Measurements from ENCODE around the gene OSCAR. TPM values are rescaled to one million over a fixed set of nuclear protein-coding genes. Genes with fewer than 3 reads are reported as not detected.

OSCAR gene
- total RNA-seq (0.21 TPM), polyA plus RNA-seq (2.3 TPM)

GRCh38 chr19:54100561-54100960, at the start of gene OSCAR:
Gene OSCAR, minus strand, starts transcription at chr19:54100803. Its CDS starts 11 bp downstream, at chr19:54100792.
- Histone ChIP-seq H3K36me3 (ENCODE audit: insufficient read depth) (no peaks in the 10 kb centered on the region), H3K4me1 (ENCODE audit: insufficient read depth) (no peaks in the 10 kb centered on the region), H3K4me3 (ENCODE audit: low read depth, low read length) (no peak within 1 kb of the TSS), H3K27ac (ENCODE audit: low read depth) (no peak within 1 kb of the TSS)
- no peak for DNase-seq (ENCODE audit: extremely low spot score)
- 44% methylated on average over 5 of the region's 5 CpGs for WGBS

- Histone ChIP-seq H3K4me1 (ENCODE audit: insufficient read depth) (no peaks in the 10 kb centered on the region), H3K36me3 (ENCODE audit: insufficient read depth) (peaks cover 24% of the 10 kb centered on the region), H3K27ac (ENCODE audit: low read depth) (no peak overlapping the region), H3K4me3 (ENCODE audit: low read depth, low read length) (no peak overlapping the region)
- WGBS: 83% methylated on average over 12 of the region's 12 CpGs
- DNase-seq (ENCODE audit: extremely low spot score): no peak
These were observed 48.6 kb upstream of the OSCAR start for GRCh38 chr19:54149021-54149812.

DNA sequence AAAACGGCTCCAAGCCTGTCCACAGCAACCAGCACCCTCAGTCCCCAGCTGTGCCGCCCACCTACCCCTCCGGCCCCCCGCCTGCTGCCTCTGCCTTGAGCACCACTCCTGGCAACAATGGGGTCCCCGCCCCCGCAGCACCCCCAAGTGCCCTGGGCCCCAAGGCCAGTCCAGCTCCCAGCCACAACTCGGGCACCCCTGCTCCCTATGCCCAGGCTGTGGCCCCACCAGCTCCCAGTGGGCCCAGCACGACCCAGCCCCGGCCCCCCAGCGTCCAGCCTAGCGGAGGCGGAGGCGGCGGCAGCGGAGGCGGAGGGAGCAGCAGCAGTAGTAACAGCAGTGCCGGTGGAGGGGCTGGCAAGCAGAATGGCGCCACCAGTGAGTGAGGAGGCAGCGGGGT, 47.6 kb upstream of the OSCAR start:
- WGBS: 80% methylated on average over 19 of the region's 19 CpGs
- Histone ChIP-seq H3K4me3 (ENCODE audit: low read depth, low read length) (no peak overlapping the region), H3K36me3 (ENCODE audit: insufficient read depth) (peaks cover 25% of the 10 kb centered on the region), H3K27ac (ENCODE audit: low read depth) (no peak overlapping the region), H3K4me1 (ENCODE audit: insufficient read depth) (no peaks in the 10 kb centered on the region)
- DNase-seq (ENCODE audit: extremely low spot score): no peak

- Histone ChIP-seq H3K27ac (ENCODE audit: low read depth) (no peak overlapping the region), H3K36me3 (ENCODE audit: insufficient read depth) (peaks cover 21% of the 10 kb centered on the region), H3K4me1 (ENCODE audit: insufficient read depth) (no peaks in the 10 kb centered on the region), H3K4me3 (ENCODE audit: low read depth, low read length) (no peak overlapping the region)
- DNase-seq (ENCODE audit: extremely low spot score): no peak
- 65% methylated on average over 3 of the region's 3 CpGs for WGBS
These were observed 47.1 kb upstream of the OSCAR start for GRCh38 chr19:54147676-54148075.

GRCh38 chr19:54145541-54146158, 45.0 kb upstream of the OSCAR start:
- Histone ChIP-seq H3K4me1 (ENCODE audit: insufficient read depth) (no peaks in the 10 kb centered on the region), H3K36me3 (ENCODE audit: insufficient read depth) (peaks cover 19% of the 10 kb centered on the region), H3K4me3 (ENCODE audit: low read depth, low read length) (no peak overlapping the region), H3K27ac (ENCODE audit: low read depth) (no peak overlapping the region)
- WGBS: 92% methylated on average over 28 of the region's 28 CpGs
- DNase-seq (ENCODE audit: extremely low spot score): no peak

- no peaks in the 10 kb centered on the region for H3K4me1 ChIP-seq (ENCODE audit: insufficient read depth)
- H3K36me3 ChIP-seq (ENCODE audit: insufficient read depth): peaks cover 6% of the 10 kb centered on the region
These were observed 41.7 kb upstream of the OSCAR start for GRCh38 chr19:54142166-54142780.

GRCh38 chr19:54141356-54141755, 40.8 kb upstream of the OSCAR start:
- Histone ChIP-seq H3K4me1 (ENCODE audit: insufficient read depth) (no peaks in the 10 kb centered on the region), H3K4me3 (ENCODE audit: low read depth, low read length) (no peak overlapping the region), H3K27ac (ENCODE audit: low read depth) (no peak overlapping the region), H3K36me3 (ENCODE audit: insufficient read depth) (peaks cover 2% of the 10 kb centered on the region)
- 86% methylated on average over 3 of the region's 3 CpGs for WGBS
- DNase-seq (ENCODE audit: extremely low spot score): no peak

More at GRCh38 chr19:54142166-54142780, 41.7 kb upstream of the OSCAR start:
- Histone ChIP-seq H3K27ac (ENCODE audit: low read depth) (no peak overlapping the region), H3K4me3 (ENCODE audit: low read depth, low read length) (no peak overlapping the region)
- DNase-seq (ENCODE audit: extremely low spot score): no peak
- 83% methylated on average over 7 of the region's 7 CpGs for WGBS

- H3K4me1 ChIP-seq (ENCODE audit: insufficient read depth): no peaks in the 10 kb centered on the region
- 22% methylated on average over 31 of the region's 31 CpGs for WGBS
- H3K4me3 ChIP-seq (ENCODE audit: low read depth, low read length): peak overlapping the region; percentile 99
- H3K36me3 ChIP-seq (ENCODE audit: insufficient read depth): peaks cover under 1% of the 10 kb centered on the region
- no peak for DNase-seq (ENCODE audit: extremely low spot score)
- no peak overlapping the region for H3K27ac ChIP-seq (ENCODE audit: low read depth)
These were observed 38.1 kb upstream of the OSCAR start for GRCh38 chr19:54138489-54139256.

- WGBS: under 1% methylated on average over 103 of the region's 103 CpGs
- Histone ChIP-seq H3K27ac (ENCODE audit: low read depth) (peak within 1 kb of the TSS; percentile 88), H3K4me1 (ENCODE audit: insufficient read depth) (no peaks in the 10 kb centered on the region), H3K36me3 (ENCODE audit: insufficient read depth) (no peaks in the 10 kb centered on the region), H3K4me3 (ENCODE audit: low read depth, low read length) (peak within 1 kb of the TSS; percentile 99)
- no peak for DNase-seq (ENCODE audit: extremely low spot score)
These were observed 37.3 kb upstream of the OSCAR start, which contains the start of gene CNOT3 for GRCh38 chr19:54137699-54138488. Gene CNOT3, plus strand, starts transcription at chr19:54137762. Its CDS starts 5,217 bp downstream, at chr19:54142979.

DNA sequence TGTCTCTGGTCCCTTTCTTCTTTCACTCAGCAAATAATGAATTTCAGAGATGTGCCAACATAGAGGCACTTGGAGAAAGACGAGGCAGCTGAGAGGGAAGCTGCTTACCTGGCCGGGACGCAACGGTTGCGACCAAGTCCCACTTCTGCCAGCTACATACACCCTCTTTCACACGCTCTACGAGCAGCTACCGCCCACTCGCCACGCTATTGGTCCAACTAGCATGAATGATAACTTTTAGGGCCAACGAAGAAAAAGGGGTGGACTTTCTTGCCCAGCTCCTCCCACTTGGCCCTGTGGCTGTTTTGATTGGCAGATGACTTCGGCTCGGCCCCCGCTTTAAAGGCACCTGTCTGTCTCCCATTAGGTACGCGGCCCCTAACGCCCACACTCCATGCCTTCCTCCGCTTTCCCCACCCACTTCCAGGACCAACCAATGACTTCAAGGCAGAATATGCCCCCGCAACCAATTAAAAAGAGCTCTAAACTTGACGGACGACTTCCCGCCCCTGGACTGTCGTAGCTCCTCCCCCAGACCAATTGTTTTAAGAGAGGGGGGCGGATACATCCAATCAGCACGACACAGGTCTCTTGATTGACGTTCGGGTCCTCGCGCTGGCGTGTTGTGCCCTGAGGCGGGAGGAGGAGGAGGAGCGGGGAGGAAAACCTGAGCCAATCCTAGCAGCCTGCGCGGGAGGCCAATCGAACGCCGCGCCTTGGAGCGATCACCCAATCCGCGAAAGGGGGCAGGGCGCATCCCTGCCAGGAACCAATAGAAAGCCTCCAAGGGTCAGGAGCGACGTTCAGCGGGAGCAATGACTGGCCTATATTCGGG, 36.5 kb upstream of the OSCAR start:
- no peaks in the 10 kb centered on the region for H3K4me1 ChIP-seq (ENCODE audit: insufficient read depth)
- WGBS: under 1% methylated on average over 46 of the region's 46 CpGs
- no peak overlapping the region for H3K27ac ChIP-seq (ENCODE audit: low read depth)

GRCh38 chr19:54136086-54136863, 35.7 kb upstream of the OSCAR start:
- H3K36me3 ChIP-seq (ENCODE audit: insufficient read depth): no peaks in the 10 kb centered on the region
- WGBS: 4% methylated on average over 30 of the region's 30 CpGs
- H3K27ac ChIP-seq (ENCODE audit: low read depth): no peak overlapping the region
- no peak for DNase-seq (ENCODE audit: extremely low spot score)
- H3K4me3 ChIP-seq (ENCODE audit: low read depth, low read length): no peak overlapping the region
- no peaks in the 10 kb centered on the region for H3K4me1 ChIP-seq (ENCODE audit: insufficient read depth)

More for the DNA sequence above, 36.5 kb upstream of the OSCAR start:
- Histone ChIP-seq H3K36me3 (ENCODE audit: insufficient read depth) (no peaks in the 10 kb centered on the region), H3K4me3 (ENCODE audit: low read depth, low read length) (peak overlapping the region; percentile 99)
- peak; percentile 100 for DNase-seq (ENCODE audit: extremely low spot score)

Data from urinary bladder (tissue), 4 donors.